HFFc6 (cell line): ENCODE results near the gene ADGRF1. TPM values are rescaled to one million over a fixed set of nuclear protein-coding genes. Genes with fewer than 3 reads are reported as not detected.

Experiments
- DNase-seq: peaks from one replicate; pipeline ENCODE4 v3.0.0-alpha.2; 2018
- H3K27ac Mint-ChIP-seq: 2 replicates; pipeline ENCODE4 v1.8.0; 2020; ENCODE audit warnings: mild to moderate bottlenecking, mixed read lengths
- H3K27me3 Mint-ChIP-seq: 2 replicates; pipeline ENCODE4 v1.8.0; 2021; ENCODE audit warnings: mild to moderate bottlenecking, moderate library complexity, mixed read lengths; ENCODE audit not compliant: insufficient read depth
- H3K36me3 Mint-ChIP-seq: 2 replicates; pipeline ENCODE4 v1.8.0; 2021; ENCODE audit warnings: low read depth, mixed read lengths
- H3K4me1 Mint-ChIP-seq: 2 replicates; pipeline ENCODE4 v1.8.0; 2020; ENCODE audit warnings: low read depth, mixed read lengths
- H3K4me3 Mint-ChIP-seq: 2 replicates; pipeline ENCODE4 v1.8.0; 2020; ENCODE audit warnings: mild to moderate bottlenecking, moderate library complexity, mixed read lengths
- H3K9me3 Mint-ChIP-seq: 2 replicates; pipeline ENCODE4 v1.8.0; 2020; ENCODE audit warnings: mild to moderate bottlenecking, mixed read lengths
- total RNA-seq, 6 experiments: library from RNA; stranded (reverse); fragmentation: NEBNext Ultra II Directional; extraction: Animal tissue kit (Norgen Biotek cat#: 25700); gene quantifications; 2 replicates in 1 of 6; 3 replicates in 5 of 6; pipeline ENCODE4 v1.2.3, GENCODE V29; 2021
- TF ChIP-seq, protein P1 (sequence below): fragments of 200-600 bp; sonication (generic); IDR thresholded peaks from 2 replicates; pipeline ENCODE4 v1.5.0; 2021; ENCODE audit warnings: antibody characterized with exemption, mild to moderate bottlenecking

Gene ADGRF1
- total RNA-seq, 6 experiments from 2014 or later: not detected

DNA sequence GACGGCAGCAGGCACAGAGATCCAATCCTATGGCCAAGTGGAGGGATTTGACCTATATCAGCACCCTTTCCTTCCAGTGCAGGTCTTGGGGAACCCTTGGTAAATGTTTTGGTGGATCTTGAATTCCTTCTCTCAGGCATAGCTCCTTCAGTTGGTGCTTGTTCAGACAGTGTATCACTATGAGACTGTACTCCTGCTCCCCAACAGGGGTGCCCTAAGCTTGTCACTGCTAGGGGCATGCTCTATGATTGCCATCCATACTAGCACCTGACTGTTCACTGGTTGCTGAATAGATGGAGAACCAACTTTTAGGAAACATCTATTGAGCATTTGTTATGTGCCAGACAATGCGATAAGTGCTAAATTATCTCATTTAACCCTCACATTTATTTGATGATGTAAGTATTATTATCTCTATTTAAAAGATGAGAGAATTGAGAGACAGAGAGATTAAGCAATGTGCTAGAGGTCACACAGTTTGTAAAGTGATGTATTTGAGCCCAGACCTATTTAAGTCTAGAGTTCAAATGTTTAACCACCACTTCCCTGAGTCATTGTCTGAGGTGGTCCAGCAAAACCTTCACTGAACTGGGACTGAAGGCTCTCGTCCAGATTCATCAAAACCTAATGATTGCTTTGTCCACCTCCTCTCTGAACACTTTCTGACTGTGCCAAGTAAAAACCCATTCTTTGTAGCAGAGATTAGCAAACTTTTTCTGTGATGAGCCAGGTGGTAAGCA lies 34.3 kb downstream of the ADGRF1 start:
- no peaks in the 10 kb centered on the region for H3K36me3 Mint-ChIP-seq
- TF ChIP-seq, protein P1, sequence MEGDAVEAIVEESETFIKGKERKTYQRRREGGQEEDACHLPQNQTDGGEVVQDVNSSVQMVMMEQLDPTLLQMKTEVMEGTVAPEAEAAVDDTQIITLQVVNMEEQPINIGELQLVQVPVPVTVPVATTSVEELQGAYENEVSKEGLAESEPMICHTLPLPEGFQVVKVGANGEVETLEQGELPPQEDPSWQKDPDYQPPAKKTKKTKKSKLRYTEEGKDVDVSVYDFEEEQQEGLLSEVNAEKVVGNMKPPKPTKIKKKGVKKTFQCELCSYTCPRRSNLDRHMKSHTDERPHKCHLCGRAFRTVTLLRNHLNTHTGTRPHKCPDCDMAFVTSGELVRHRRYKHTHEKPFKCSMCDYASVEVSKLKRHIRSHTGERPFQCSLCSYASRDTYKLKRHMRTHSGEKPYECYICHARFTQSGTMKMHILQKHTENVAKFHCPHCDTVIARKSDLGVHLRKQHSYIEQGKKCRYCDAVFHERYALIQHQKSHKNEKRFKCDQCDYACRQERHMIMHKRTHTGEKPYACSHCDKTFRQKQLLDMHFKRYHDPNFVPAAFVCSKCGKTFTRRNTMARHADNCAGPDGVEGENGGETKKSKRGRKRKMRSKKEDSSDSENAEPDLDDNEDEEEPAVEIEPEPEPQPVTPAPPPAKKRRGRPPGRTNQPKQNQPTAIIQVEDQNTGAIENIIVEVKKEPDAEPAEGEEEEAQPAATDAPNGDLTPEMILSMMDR: no peak
- H3K4me1 Mint-ChIP-seq: no peaks in the 10 kb centered on the region; the same call in 1 of the 2 replicates
- H3K9me3 Mint-ChIP-seq: peaks cover 4% of the 10 kb centered on the region; the same call in 1 of the 2 replicates
- peaks cover 7% of the 10 kb centered on the region; the same call in 1 of the 2 replicates for H3K27me3 Mint-ChIP-seq
- DNase-seq: no peak
- no peak overlapping the region for H3K27ac Mint-ChIP-seq
- no peak overlapping the region for H3K4me3 Mint-ChIP-seq

DNA sequence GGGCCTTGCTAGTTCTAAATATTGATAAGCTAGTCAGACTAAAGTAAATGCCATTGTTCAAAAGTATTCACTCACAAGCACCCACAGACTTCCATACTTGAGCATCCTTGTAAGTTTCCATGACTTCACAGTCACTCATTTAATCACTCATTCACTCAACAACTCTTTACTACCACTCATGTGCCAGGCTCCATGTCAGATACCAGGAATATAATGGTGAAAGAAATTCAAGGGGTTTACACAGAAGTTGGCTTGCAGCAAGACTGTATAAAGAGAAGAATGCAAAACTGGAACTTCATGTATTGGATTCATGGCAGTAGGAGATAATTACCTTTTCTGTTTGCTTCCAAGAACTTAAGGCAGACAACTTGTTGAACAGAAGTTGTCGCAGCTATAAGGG lies 36.6 kb downstream of the ADGRF1 start:
- peaks cover 4% of the 10 kb centered on the region; the same call in 1 of the 2 replicates for H3K9me3 Mint-ChIP-seq
- H3K27ac Mint-ChIP-seq: no peak overlapping the region
- DNase-seq: no peak
- H3K36me3 Mint-ChIP-seq: no peaks in the 10 kb centered on the region
- H3K27me3 Mint-ChIP-seq: peaks cover 11% of the 10 kb centered on the region; the same call in 1 of the 2 replicates
- H3K4me3 Mint-ChIP-seq: no peak overlapping the region
- TF ChIP-seq, protein P1: no peak
- H3K4me1 Mint-ChIP-seq: no peaks in the 10 kb centered on the region; the same call in 1 of the 2 replicates

DNA sequence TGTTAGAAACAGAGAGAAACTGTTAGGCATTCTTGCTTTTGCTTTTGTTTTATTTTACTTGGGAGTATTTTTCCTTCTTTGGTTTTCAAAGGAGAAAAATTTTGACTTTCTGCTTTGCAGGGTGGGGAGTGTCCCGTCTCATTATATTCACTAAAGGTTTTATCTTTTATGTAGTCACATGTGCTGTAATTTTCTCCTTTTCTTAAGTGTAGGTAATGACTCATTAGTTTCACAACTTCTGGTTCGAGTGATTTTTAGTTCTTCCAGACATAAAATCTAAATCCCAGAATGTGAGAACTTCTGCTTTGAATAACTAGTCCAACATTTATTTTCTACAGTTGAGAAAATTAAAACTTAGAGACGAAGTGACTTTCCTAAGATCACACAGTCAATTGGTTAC lies 37.7 kb downstream of the ADGRF1 start:
- TF ChIP-seq, protein P1: no peak
- H3K4me1 Mint-ChIP-seq: no peaks in the 10 kb centered on the region; the same call in 1 of the 2 replicates
- peaks cover 4% of the 10 kb centered on the region; the same call in 1 of the 2 replicates for H3K9me3 Mint-ChIP-seq
- no peak overlapping the region; the same call in 1 of the 2 replicates for H3K4me3 Mint-ChIP-seq
- peaks cover 11% of the 10 kb centered on the region; the same call in 1 of the 2 replicates for H3K27me3 Mint-ChIP-seq
- H3K27ac Mint-ChIP-seq: no peak overlapping the region
- H3K36me3 Mint-ChIP-seq: no peaks in the 10 kb centered on the region
- DNase-seq: no peak

DNA sequence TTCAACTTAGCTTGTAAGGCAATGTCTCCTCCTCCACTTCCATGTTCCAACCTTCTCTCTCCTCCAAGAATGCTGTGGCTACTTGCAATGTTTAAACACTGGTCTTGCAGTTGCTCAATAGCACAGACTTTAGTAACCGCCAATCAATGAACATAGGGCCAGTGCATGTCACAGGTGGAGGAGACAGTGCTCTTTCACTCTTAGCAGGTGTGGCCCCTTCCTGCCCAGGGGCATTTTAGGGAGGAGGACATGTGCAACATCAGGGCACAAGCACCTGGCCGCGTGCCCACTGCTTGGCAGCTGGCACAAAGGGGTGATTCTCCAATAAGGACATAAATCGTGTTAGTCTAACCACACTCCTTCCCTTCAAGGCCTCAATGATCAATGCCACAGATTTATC lies 41.3 kb downstream of the ADGRF1 start:
- Mint-ChIP-seq H3K27me3 (peaks cover 5% of the 10 kb centered on the region; the same call in 1 of the 2 replicates), H3K4me3 (no peak overlapping the region), H3K27ac (no peak overlapping the region), H3K9me3 (peaks cover 8% of the 10 kb centered on the region; the same call in 1 of the 2 replicates), H3K36me3 (peaks cover 3% of the 10 kb centered on the region; the same call in 1 of the 2 replicates), H3K4me1 (peaks cover 14% of the 10 kb centered on the region; the same call in 1 of the 2 replicates)
- TF ChIP-seq, protein P1: no peak
- no peak for DNase-seq

DNA sequence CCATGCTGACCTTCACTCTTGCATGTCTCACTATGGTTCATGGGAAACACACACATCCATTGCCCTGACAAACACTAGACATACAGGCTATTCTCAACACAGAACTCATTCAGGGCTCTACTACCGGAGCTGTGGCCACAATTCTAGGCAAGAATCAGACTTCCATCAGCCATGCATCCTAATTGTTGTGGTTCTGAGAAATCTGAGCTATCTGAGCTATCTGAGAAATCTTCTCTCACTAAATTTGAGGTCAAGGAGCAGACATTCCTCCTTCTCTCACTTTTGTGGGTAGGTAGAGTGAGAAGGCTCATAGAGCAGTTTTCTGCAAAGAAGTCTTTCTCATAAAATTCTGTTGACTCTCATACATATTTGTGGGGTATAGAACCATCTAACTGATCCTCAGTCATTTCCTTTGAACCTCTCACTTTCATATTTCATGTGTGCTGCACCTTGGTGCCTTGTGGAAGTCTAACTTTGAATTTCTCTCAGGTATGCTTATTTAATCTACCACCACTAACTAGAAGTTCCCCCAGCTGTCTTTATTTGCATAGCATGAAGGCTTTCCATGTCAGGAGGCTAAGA lies 43.6 kb downstream of the ADGRF1 start:
- Mint-ChIP-seq H3K4me1 (peaks cover 34% of the 10 kb centered on the region), H3K9me3 (peaks cover 8% of the 10 kb centered on the region), H3K27ac (no peak overlapping the region; the same call in 1 of the 2 replicates), H3K4me3 (no peak overlapping the region; the same call in 1 of the 2 replicates), H3K36me3 (peaks cover 5% of the 10 kb centered on the region; the same call in 1 of the 2 replicates), H3K27me3 (peaks cover 5% of the 10 kb centered on the region; the same call in 1 of the 2 replicates)
- TF ChIP-seq, protein P1: no peak
- peak; percentile 13 for DNase-seq
